ENCODE measurements around the gene CHAD.

CHAD gene

DNA sequence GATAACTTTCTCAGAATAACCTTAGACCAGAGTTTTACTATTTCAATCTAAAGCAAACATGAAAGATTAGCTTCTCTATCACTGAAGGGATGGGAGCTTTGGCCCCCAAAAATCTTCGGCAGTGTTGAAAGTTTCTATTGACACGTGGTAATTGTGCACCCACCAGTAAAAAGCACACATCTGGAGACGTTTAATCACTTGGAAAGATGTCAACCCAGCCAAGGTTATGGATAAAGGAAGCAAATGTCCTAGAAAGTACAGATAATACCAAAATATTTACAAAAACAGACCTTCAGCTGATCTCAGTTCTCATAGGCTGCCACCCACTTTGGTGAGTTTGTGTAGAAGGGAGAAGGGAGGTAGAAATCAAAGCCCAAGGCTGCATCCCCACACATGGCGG is 44.8 kb upstream of the CHAD start:
- no peaks in the 10 kb centered on the region for H3K36me3 Mint-ChIP-seq (ENCODE audit: low read depth)
- DNase-seq: no peak
- TF ChIP-seq, protein P1, sequence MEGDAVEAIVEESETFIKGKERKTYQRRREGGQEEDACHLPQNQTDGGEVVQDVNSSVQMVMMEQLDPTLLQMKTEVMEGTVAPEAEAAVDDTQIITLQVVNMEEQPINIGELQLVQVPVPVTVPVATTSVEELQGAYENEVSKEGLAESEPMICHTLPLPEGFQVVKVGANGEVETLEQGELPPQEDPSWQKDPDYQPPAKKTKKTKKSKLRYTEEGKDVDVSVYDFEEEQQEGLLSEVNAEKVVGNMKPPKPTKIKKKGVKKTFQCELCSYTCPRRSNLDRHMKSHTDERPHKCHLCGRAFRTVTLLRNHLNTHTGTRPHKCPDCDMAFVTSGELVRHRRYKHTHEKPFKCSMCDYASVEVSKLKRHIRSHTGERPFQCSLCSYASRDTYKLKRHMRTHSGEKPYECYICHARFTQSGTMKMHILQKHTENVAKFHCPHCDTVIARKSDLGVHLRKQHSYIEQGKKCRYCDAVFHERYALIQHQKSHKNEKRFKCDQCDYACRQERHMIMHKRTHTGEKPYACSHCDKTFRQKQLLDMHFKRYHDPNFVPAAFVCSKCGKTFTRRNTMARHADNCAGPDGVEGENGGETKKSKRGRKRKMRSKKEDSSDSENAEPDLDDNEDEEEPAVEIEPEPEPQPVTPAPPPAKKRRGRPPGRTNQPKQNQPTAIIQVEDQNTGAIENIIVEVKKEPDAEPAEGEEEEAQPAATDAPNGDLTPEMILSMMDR (IDR thresholded peaks at IDR 0.05): no peak
- H3K9me3 Mint-ChIP-seq: no peaks in the 10 kb centered on the region
- H3K27me3 Mint-ChIP-seq (ENCODE audit: low read depth, poor library complexity): peaks cover 9% of the 10 kb centered on the region
- H3K4me3 Mint-ChIP-seq: no peak overlapping the region
- peaks cover 69% of the 10 kb centered on the region for H3K4me1 Mint-ChIP-seq
- H3K27ac Mint-ChIP-seq: no peak overlapping the region

DNA sequence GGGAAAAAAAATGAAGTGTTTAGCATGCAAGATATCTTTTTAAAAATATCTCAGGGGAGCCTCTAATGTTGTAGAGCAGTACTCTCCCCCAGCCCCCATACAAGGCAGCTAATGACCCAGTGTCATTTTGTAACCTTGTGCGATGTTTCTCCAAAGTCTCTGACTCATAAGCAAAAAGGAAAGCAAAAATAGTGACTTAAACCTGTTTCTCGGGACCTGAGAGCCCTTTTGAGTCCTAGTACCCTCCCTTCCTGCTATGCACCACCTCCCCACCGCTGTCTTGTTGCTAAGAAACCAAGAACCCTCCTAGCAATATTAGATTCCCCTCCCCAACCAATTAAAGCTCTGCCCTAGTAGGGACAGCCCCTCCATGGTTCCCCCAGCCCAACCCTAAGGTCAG is 42.4 kb upstream of the CHAD start:
- H3K27ac Mint-ChIP-seq: no peak overlapping the region
- H3K4me3 Mint-ChIP-seq: no peak overlapping the region
- peaks cover 61% of the 10 kb centered on the region for H3K4me1 Mint-ChIP-seq
- H3K9me3 Mint-ChIP-seq: no peaks in the 10 kb centered on the region
- DNase-seq: no peak
- H3K27me3 Mint-ChIP-seq (ENCODE audit: low read depth, poor library complexity): peaks cover 14% of the 10 kb centered on the region
- TF ChIP-seq, protein P1 (IDR thresholded peaks at IDR 0.05): no peak
- H3K36me3 Mint-ChIP-seq (ENCODE audit: low read depth): no peaks in the 10 kb centered on the region

DNA sequence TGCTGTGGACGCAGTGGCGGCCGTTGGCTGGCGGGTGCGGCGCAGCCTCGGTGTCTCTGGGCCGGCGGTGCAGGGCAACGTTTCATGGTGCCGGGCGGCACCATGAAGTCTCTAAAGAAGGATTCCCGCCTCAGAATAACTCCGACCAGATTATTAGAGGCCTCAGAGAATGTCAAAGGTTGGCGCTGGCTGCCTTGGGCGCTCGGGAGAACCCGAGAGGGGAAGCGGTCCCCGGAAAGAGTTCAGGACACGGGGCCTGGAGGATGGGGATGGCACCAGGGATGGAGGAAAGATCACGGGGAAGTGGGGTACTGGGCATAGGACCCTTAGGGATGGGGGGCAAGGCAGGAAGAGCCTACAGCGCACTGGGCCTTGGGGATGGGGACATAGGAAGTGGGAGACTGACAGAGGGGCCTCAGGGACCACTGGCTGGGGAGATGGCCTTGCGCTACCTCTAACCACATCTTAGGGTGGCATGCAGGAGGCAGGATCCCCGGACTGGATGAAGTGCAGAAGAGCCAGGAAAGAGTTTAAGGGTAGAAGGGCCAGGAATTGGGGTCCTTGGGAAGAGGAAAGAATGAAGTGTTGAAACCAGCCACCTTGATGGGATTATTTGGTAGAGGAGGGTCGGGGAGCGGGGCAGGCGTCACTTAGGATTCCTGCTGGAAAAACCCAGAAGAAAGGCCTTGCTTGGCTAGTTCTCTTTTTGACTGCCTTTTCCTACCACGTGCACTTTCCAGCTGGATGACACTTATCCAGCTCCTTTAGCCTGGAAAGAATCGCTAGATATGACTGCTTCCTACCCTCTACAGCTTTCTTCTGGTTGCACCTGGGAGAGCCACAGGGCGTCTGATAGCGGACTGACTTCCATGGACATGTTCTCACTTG is 40.1 kb upstream of the CHAD start:
- no peak for DNase-seq
- Mint-ChIP-seq H3K36me3 (ENCODE audit: low read depth) (no peaks in the 10 kb centered on the region), H3K27me3 (ENCODE audit: low read depth, poor library complexity) (peaks cover 15% of the 10 kb centered on the region), H3K4me3 (peak overlapping the region; percentile 84), H3K27ac (no peak overlapping the region), H3K9me3 (no peaks in the 10 kb centered on the region), H3K4me1 (peaks cover 69% of the 10 kb centered on the region)
- TF ChIP-seq, protein P1 (IDR thresholded peaks at IDR 0.05): no peak

DNA sequence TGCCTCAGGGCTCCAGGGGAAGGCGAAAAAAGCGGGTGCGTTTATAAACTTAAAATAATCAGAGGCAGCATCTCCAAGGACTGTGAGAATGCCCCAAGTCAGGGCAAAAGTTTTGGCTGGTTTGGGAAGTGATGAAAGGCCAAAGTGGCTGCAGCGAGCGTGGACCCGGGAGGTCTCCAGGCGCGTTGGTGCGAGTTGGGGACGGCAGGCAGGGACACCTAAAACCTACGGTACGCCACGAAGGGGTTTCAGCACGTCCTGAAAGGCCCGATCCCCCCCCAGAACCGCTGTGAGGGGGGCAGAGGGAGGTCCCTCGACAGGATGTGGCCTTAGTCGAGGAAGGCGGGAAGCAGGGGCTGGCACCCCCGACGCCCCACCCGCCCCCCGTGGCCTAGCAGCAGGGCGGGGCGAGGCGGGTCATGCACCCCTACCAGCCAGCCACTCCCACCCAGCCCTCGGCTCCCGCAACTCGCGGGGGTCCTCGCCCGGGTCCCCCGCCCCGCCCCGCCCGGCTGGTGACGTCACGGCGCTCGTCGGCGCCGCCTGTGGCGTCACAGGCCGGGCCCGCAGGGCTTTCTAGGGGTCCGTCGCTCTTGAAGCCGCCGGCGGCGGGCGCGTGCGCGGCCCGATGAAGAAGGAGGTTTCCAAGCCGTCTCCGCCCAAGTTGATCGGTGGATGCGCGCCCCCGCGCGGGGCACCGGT is 39.3 kb upstream of the CHAD start, which contains the start of gene MYCBPAP:
MYCBPAP (plus strand) TSS at position 569 of the 702 bp plus-strand sequence. CDS start 236 bp downstream, outside the sequence.
- no peaks in the 10 kb centered on the region for H3K9me3 Mint-ChIP-seq
- TF ChIP-seq, protein P1 (IDR thresholded peaks at IDR 0.05): no peak
- peak; percentile 88 for DNase-seq
- H3K4me3 Mint-ChIP-seq: peak within 1 kb of the TSS; percentile 87
- peaks cover 73% of the 10 kb centered on the region for H3K4me1 Mint-ChIP-seq
- H3K36me3 Mint-ChIP-seq (ENCODE audit: low read depth): no peaks in the 10 kb centered on the region
- peaks cover 15% of the 10 kb centered on the region for H3K27me3 Mint-ChIP-seq (ENCODE audit: low read depth, poor library complexity)
- H3K27ac Mint-ChIP-seq: no peak within 1 kb of the TSS

DNA sequence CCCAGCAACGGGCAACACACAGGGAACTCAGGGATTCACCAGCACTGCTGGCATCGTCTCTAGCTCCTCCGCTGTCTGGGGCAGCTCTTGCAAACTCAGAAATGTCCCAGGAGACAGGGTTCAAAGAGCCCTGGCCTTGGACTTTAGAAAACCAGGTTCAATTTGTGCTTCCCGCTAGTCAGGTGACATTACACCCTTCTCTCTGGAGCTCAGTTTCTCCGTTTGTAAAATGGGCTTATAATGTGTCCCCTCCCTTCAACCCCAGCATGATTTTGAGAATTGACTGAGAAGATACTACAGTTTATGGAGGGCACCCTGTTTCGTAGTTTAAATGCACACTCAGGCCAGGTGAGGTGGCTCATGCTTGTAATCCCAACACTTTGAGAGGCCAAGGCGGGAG is 37.6 kb upstream of the CHAD start:
- TF ChIP-seq, protein P1 (IDR thresholded peaks at IDR 0.05): no peak
- no peak overlapping the region for H3K4me3 Mint-ChIP-seq
- H3K9me3 Mint-ChIP-seq: no peaks in the 10 kb centered on the region
- H3K27me3 Mint-ChIP-seq (ENCODE audit: low read depth, poor library complexity): peaks cover 15% of the 10 kb centered on the region
- no peak for DNase-seq
- H3K27ac Mint-ChIP-seq: no peak overlapping the region
- H3K36me3 Mint-ChIP-seq (ENCODE audit: low read depth): no peaks in the 10 kb centered on the region
- H3K4me1 Mint-ChIP-seq: peaks cover 80% of the 10 kb centered on the region

Measured in nephron progenitor cell (in vitro differentiated cells).